Measurements from ENCODE around the gene RILPL1.

- TF ChIP-seq POLR2A (IDR thresholded peaks at IDR 0.05; ENCODE audit: low read depth, low read length): no peak
- TF ChIP-seq POLR2AphosphoS5 (IDR thresholded peaks at IDR 0.05; ENCODE audit: low read depth, low read length): no peak
- TF ChIP-seq TAF1 (IDR thresholded peaks at IDR 0.05; ENCODE audit: borderline replicate concordance, low read depth, low read length): no peak
These were observed 37.9 kb upstream of the RILPL1 start for GRCh38 chr12:123571343-123571813.

Measured in GM12892 (cell line).